Cerebellar cortex (tissue), 1 donor: ENCODE data around the gene CFAP92.
A peak's percentile ranks its signal among the peaks of the same experiment; 100 is the strongest.
"Not testable (repeated sequence)": the region's sequence is repeated elsewhere in the genome, so short reads cannot be mapped to it uniquely, and the experiment has no call there.

Experiments used
- DNase-seq: peaks from one replicate; pipeline ENCODE4 v3.0.0-alpha.2; 2015; ENCODE audit warnings: low spot score

CFAP92 gene

DNA sequence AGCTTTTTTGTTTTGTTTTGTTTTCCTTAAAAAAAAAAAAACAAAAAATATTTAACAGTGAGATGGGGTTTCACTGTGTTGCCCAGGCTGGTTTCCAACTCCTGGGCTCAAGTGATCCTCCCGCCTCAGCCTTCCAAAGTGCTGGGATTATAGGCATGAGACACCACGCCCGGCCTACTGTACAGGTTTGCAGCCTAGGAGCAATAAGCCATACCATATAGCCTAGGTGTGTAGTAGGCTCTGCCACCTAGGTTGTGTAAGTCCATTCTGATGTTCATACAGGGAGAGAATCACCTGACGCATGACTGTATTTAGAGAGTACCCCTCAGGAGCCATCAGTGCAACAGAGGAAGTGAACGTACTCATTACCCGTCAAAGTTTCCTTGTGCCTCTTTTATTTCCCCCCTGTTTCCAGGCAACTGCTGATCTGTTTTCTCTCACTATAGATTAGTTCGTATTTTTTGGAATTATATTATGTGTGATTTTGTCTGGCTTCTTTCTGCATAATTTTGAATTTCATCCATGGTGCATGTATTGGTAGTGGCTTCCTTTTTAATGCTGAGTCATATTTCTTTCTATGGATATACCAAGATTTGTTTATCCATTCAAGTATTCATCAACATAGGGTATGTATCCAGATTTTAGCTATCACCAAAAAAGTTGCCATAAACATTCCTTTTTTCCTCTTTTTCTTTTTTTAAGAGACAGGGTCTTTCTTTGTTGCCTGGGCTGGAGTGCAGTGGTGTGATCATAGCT lies 104.6 kb downstream of the CFAP92 start:
- no peak for DNase-seq

- DNase-seq, result no peak
Measured at GRCh38 chr3:128884992-128885391, 108.9 kb downstream of the CFAP92 start.

- DNase-seq, result no peak
Measured at GRCh38 chr3:128882719-128883118, 111.2 kb downstream of the CFAP92 start.

DNA sequence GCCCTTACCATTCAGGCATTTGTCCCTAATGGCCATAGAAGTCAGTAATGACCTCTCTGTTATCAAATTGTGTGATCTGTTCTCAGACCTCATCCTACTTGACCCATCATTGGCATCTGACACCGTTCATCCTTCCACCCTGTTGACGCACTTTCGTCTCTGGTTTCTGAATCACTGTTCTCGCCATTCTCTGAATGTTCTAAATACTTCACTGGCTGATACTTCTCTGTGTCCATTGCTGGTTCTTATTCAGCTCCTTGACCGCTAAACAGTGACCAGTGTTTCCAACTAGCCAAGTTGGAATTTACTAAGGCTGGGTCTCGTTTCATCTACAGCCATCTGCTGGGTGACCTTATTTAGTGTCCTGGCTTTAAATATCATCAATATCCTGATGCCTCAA lies 112.3 kb downstream of the CFAP92 start:
- no peak for DNase-seq

DNA sequence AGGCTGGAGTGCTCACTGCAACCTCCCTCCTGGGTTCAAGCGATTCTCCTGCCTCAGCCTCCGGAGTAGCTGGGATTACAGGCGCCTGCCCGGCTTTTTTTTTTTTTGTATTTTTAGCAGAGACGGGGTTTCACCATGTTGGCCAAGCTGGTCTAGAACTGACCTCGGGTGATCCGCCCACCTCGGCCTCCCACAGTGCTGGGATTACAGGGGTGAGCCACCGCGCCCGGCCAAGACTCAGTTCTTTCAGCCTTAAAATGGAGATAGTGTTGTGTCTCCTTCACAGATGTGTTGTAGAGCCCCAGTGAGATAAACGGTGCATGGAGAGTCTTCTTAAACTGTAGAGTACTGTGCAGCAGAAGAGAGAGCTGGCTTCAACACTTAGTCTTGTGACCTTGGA lies 113.4 kb downstream of the CFAP92 start:
- DNase-seq, result not testable (repeated sequence)

DNA sequence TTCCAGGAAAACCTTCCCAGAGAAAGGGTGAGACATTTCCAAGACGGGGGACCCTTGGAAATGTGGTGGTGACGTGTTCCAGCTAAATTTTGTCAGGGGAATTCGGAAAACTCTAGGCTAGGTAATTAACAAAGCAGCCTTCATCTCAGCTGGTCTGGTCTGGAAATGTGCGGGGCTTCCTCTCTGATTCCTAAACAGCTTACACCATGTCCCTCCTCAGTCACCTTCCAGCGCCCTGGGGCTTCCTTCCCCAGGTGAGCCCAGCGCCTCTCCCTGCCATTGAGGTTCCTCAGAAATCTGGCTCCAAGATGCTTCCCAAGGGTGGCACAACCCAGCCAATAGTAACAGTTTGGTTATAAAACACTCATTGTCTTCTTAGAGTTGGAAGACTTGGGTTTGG lies 113.9 kb downstream of the CFAP92 start:
- DNase-seq, result no peak

- DNase-seq, result peak; percentile 97
Measured at GRCh38 chr3:128879125-128879969, 114.5 kb downstream of the CFAP92 start, which contains the start of gene ACAD9. Gene ACAD9, plus strand, starts transcription at chr3:128879620. Its CDS starts 72 bp downstream, at chr3:128879692.

GRCh38 chr3:128878556-128879124 lies 115.2 kb downstream of the CFAP92 start:
- peak; percentile 32 for DNase-seq

DNA sequence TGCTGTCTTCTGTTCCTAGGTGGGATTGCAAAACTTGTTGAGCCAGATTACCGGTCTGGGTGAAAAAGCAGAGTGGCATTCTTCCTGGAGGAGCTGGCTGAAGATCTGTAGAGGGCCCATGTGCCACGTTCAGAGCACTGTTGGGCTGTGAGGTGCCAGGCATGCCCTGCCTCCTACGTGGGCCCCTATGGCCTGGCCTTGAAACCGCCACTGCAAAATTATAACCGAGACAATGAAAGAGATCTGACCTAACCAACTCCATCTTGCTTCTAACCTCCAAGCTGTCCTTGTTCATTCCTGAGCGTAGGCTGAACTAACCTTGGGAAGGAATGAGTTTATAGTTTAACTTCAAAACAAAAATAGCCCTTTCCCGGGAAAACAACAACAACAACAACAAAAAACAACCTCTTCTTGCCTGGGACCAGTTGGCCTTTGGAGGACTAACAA lies 115.8 kb downstream of the CFAP92 start:
- DNase-seq, result no peak

GRCh38 chr3:128875556-128876120 lies 118.2 kb downstream of the CFAP92 start:
- peak; percentile 68 for DNase-seq

GRCh38 chr3:128874481-128875180 lies 119.2 kb downstream of the CFAP92 start:
- DNase-seq, result no peak

GRCh38 chr3:128873244-128874022 lies 120.4 kb downstream of the CFAP92 start:
- DNase-seq, result no peak

GRCh38 chr3:128872744-128873143 lies 121.1 kb downstream of the CFAP92 start:
- DNase-seq, result no peak

DNA sequence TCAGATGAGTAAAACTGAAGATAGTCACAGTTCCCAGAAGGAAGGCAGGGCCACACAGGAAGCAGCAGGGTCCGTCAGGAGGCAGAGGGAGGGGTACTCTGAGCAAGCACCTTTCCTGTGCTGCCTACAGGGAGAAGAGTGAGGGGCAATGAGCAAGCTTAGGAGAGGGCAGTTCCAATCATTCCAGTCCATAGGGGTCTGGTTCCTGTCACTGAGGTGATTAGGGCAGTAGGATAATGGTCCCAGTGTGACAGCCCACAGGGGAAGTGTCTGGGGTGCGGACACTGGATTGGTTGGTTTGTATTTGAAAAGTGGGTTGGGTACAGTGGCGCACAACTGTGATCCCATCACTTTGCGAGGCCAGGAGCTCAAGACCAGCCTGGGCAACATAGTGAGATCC lies 121.6 kb downstream of the CFAP92 start:
- no peak for DNase-seq

DNA sequence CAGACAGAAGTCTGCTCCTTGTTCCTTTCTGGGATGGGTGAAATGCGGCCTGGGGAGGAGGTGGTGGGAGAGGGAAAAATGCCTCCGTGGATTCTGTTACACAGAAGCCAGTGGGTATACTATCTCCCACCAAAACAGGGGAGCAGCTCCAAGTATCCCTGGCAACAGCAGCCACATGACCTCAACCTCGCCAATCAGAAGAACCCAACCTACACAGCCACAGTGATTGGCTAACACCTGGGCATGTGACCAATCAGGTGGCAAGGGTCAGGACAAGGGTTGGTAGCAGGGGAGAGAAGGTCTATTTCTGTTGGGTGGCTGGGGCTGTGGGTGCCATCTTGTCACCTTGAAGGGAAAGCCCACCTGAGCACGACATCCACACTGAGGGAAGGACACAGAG lies 123.5 kb downstream of the CFAP92 start:
- no peak for DNase-seq

DNA sequence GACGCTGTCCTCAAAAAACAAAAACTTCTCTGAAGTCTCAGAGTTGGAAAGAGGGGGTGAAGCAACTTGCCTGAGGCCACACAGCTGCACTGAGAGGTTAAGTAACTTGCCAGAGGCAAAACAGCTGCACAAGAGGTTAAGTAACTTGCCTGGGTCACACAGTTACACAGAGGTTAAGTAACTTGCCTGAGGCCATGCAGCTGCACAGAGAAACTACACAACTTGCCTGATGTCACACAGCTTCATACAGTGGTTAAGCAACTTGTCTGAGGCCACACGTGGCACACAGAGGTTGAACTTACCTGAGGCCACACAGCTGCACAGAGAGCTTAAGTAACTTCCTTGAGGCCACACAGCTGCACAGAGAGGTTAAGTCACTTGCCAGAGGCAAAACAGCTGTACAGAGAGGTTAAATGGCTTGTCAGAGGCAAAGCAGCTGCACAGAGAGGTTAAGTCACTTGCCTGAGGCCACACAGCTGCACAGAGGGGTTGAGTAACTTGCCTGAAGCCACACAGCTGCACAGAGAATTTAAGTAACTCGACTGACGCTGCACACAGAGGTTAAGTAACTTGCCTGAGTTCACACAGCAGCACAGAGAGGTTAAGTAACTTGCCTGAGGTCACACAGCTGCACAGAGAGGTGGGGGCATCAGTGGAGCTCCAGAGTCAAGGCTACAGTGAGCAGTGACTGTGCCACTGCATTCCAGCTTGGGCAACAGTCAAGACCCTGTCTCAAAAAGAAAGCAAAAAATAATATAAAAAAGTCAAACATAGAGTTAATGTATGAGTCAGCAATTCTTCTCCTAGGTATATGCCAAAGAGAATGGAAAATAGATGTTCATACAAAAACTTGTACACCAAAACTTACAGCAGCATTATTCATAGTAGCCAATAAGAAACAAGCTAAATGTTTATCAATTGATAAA lies 126.4 kb downstream of the CFAP92 start:
- no peak for DNase-seq

DNA sequence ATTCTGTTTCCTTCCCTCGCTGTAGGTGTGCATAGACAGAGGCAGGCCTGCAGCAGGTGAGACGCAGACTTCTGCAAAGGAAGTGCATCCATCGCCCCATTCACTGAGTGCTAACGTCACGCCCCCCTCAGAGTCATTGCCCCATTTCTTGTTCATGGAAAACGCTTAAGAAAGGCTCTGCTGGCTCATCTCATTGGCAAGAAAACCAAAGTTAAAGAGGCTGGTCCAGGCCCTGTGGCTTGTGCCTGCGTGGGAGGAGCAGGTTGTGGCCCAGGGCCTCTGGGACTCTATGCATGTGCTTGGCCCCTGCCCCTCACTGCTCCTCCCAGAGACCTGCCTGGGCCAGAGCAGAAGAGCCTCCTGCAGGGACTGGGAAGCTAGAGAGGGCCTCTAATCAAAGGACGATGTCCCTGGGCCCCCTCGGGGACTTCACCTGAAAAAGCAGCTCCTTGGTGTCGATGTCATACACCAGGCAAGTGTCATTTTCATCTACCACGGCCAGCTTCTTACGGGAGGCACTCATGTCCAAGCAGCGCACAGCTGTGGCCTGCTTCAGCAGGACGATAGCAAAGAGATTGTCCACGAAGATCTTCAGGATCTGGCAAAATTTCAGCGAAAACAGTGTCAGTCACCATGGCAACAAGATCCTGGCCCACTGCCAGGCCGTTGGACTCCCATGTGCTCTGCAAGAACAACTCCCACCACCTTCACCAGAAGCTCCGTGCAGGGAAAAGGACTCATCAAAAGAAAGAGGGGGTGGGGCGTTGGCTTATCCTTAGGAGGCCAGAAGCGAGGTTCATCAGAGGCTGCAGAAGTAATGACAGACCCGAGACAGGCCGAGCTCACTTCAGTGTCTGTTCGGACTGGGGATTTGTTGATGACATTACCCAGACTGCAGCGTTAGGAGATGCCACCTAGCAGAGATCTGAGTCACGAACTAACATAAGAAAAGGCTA lies 128.7 kb downstream of the CFAP92 start:
- peak; percentile 67 for DNase-seq

GRCh38 chr3:128864351-128864811 lies 129.5 kb downstream of the CFAP92 start:
- DNase-seq, result peak; percentile 81

DNA sequence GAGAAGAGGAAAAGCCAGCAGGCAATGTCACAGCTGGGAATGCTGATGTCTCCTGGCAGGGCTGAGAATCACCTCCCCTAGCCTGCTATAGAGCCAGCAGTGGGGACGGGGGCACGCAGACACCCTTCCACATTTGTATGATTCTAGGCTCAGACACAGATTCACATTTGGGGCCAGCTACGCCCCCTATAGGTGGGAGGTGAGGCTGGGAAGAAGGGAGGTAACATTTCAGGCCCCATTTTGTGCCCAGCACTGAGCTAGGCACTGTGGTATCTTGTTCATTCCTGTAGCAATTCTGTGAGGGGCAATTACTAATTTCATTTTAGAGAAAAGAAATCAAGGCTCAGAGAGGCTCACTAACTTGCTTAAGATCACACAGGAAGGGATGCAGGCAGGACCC lies 130.3 kb downstream of the CFAP92 start:
- no peak for DNase-seq
